DOHH2 (cell line): ENCODE results near the gene SLC1A1.
"Not testable (repeated sequence)": the region's sequence is repeated elsewhere in the genome, so short reads cannot be mapped to it uniquely, and the experiment has no call there.

Experiments
- H3F3A ChIP-seq: fragments of 200-600 bp; sonication (generic), shearing (Covaris generic); 2 replicates; pipeline ENCODE4 v1.6.0; 2016; ENCODE audit warnings: antibody characterized with exemption, mild to moderate bottlenecking; ENCODE audit not compliant: control insufficient read depth, insufficient read depth
- H3K27ac ChIP-seq: fragments of 200-600 bp; sonication (generic); 2 replicates; pipeline ENCODE4 v1.5.1; 2014; ENCODE audit warnings: low read depth, mild to moderate bottlenecking, low read length, moderate library complexity
- H3K27me3 ChIP-seq: fragments of 200-600 bp; sonication (generic); 2 replicates; pipeline ENCODE4 v1.6.1; 2014; ENCODE audit warnings: mild to moderate bottlenecking, low read length, mixed read lengths; ENCODE audit not compliant: control insufficient read depth
- H3K36me3 ChIP-seq: fragments of 200-600 bp; sonication (generic); 2 replicates; pipeline ENCODE4 v1.6.1; 2014; ENCODE audit warnings: mild to moderate bottlenecking, low read length, moderate library complexity, mixed read lengths; ENCODE audit not compliant: control insufficient read depth
- H3K4me1 ChIP-seq: fragments of 200-600 bp; sonication (generic); 2 replicates; pipeline ENCODE4 v1.6.1; 2014; ENCODE audit warnings: mild to moderate bottlenecking, low read length, mixed read lengths; ENCODE audit not compliant: control insufficient read depth
- H3K4me2 ChIP-seq: fragments of 200-600 bp; sonication (generic); 2 replicates; pipeline ENCODE4 v1.6.0; 2014; ENCODE audit warnings: mild to moderate bottlenecking, low read length, moderate library complexity
- H3K4me3 ChIP-seq: fragments of 200-600 bp; sonication (generic); 2 replicates; pipeline ENCODE4 v1.5.1; 2014; ENCODE audit warnings: mild to moderate bottlenecking, low read length, mixed read lengths
- H3K79me2 ChIP-seq: fragments of 200-600 bp; sonication (generic); 2 replicates; pipeline ENCODE4 v1.6.1; 2014; ENCODE audit warnings: mild to moderate bottlenecking, low read length, mixed read lengths; ENCODE audit not compliant: control insufficient read depth
- H3K9me2 ChIP-seq: fragments of 200-600 bp; sonication (generic); replicated peaks from 2 replicates; pipeline ENCODE4 v1.6.1; 2014; ENCODE audit warnings: mild to moderate bottlenecking, low read length, mixed read lengths; ENCODE audit not compliant: control insufficient read depth
- H3K9me3 ChIP-seq: fragments of 200-600 bp; sonication (generic); 2 replicates; pipeline ENCODE4 v1.6.1; 2014; ENCODE audit warnings: antibody characterized with exemption, low read length, mixed read lengths; ENCODE audit not compliant: control insufficient read depth, insufficient read depth
- H4K20me1 ChIP-seq: fragments of 200-600 bp; sonication (generic); 2 replicates; pipeline ENCODE4 v1.6.0; 2014; ENCODE audit warnings: low read depth, mild to moderate bottlenecking, antibody characterized with exemption, low read length, moderate library complexity; ENCODE audit not compliant: control insufficient read depth, insufficient read depth
- EZH2phosphoT487 ChIP-seq: fragments of 200-600 bp; sonication (generic); IDR thresholded peaks from 2 replicates; pipeline ENCODE4 v1.6.1; 2017; ENCODE audit warnings: borderline replicate concordance, mild to moderate bottlenecking, antibody characterized with exemption, low read length, moderate library complexity, mixed read lengths
- TF ChIP-seq, protein P1 (sequence below): fragments of 200-600 bp; sonication (generic); IDR thresholded peaks from one replicate; pipeline ENCODE4 v1.5.1; 2014; ENCODE audit warnings: antibody characterized with exemption, mild to moderate bottlenecking, low read depth, low read length; ENCODE audit not compliant: poor library complexity, severe bottlenecking

SLC1A1 gene

DNA sequence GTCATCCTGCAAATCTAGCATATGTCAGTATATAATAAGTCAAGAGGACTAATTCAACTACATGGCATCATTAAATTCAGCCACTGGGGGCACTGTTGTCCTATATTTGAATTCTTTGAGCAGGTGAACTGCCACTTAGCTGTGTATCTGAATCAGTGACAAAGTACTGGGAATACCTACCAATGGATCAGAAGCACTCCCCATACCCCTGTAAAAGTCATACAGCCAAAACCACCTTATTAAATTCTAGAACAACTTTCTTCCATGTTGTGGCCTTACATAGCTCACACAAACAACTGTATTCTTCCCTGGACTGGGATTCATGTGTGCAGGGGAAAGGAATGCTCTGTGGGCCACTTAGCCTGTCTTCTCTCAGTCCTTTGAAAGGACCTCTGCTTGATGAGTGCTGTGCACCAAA lies 114.4 kb downstream of the SLC1A1 start:
- H3K27ac ChIP-seq = no peak overlapping the region
- H3F3A ChIP-seq = no peaks in the 10 kb centered on the region
- H4K20me1 ChIP-seq = no peaks in the 10 kb centered on the region
- TF ChIP-seq EZH2phosphoT487 = no peak
- TF ChIP-seq, protein P1, sequence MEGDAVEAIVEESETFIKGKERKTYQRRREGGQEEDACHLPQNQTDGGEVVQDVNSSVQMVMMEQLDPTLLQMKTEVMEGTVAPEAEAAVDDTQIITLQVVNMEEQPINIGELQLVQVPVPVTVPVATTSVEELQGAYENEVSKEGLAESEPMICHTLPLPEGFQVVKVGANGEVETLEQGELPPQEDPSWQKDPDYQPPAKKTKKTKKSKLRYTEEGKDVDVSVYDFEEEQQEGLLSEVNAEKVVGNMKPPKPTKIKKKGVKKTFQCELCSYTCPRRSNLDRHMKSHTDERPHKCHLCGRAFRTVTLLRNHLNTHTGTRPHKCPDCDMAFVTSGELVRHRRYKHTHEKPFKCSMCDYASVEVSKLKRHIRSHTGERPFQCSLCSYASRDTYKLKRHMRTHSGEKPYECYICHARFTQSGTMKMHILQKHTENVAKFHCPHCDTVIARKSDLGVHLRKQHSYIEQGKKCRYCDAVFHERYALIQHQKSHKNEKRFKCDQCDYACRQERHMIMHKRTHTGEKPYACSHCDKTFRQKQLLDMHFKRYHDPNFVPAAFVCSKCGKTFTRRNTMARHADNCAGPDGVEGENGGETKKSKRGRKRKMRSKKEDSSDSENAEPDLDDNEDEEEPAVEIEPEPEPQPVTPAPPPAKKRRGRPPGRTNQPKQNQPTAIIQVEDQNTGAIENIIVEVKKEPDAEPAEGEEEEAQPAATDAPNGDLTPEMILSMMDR = peak; percentile 81
- H3K4me3 ChIP-seq = no peak overlapping the region
- no peaks in the 10 kb centered on the region for H3K36me3 ChIP-seq
- no peaks in the 10 kb centered on the region for H3K9me3 ChIP-seq
- no peaks in the 10 kb centered on the region for H3K79me2 ChIP-seq
- H3K4me2 ChIP-seq = no peak overlapping the region
- H3K27me3 ChIP-seq = no peaks in the 10 kb centered on the region
- H3K4me1 ChIP-seq = no peaks in the 10 kb centered on the region
- no peaks in the 10 kb centered on the region for H3K9me2 ChIP-seq

DNA sequence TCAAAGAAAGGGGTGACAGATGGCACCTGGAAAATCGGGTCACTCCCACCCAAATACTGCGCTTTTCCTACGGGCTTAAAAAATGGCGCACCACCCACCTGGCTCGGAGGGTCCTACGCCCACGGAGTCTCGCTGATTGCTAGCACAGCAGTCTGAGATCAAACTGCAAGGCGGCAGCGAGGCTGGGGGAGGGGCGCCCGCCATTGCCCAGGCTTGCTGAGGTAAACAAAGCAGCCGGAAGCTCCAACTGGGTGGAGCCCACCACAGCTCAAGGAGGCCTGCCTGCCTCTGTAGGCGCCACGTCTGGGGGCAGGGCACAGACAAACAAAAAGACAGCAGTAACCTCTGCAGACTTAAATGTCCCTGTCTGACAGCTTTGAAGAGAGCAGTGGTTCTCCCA lies 115.8 kb downstream of the SLC1A1 start:
- not testable (repeated sequence) for H4K20me1 ChIP-seq, H3K4me2 ChIP-seq, H3K27me3 ChIP-seq, H3K36me3 ChIP-seq, H3K27ac ChIP-seq, H3K9me2 ChIP-seq, H3K4me3 ChIP-seq, H3K9me3 ChIP-seq, H3K79me2 ChIP-seq, H3K4me1 ChIP-seq, H3F3A ChIP-seq

DNA sequence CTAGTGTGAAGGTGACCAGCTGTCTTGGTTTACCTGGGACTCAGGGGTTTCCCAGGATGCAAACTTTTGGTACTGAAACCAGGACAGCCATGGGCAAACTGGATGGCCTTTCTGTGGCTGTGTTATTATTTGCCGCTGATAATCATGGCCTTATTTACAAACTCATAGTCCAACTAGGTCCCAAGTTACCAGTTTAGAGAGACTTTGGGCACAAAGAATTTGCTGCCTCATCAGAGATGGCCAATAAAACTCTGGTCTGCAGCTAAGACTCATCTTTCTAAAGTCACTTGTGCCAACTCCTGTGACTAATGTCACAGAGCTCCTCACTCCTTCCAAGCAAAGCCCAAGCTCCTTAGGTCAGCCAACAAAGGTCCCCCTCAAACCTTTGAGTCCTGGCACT lies 124.4 kb downstream of the SLC1A1 start:
- Histone ChIP-seq H3K4me2 (no peak overlapping the region), H3K36me3 (no peaks in the 10 kb centered on the region), H3K4me3 (no peak overlapping the region), H3K9me3 (no peaks in the 10 kb centered on the region), H3F3A (no peaks in the 10 kb centered on the region), H3K79me2 (no peaks in the 10 kb centered on the region), H3K27me3 (peaks cover 3% of the 10 kb centered on the region; the same call in 1 of the 2 replicates), H4K20me1 (no peaks in the 10 kb centered on the region), H3K4me1 (no peaks in the 10 kb centered on the region), H3K9me2 (no peaks in the 10 kb centered on the region), H3K27ac (no peak overlapping the region)
- TF ChIP-seq, protein P1 = no peak
- TF ChIP-seq EZH2phosphoT487 = no peak

DNA sequence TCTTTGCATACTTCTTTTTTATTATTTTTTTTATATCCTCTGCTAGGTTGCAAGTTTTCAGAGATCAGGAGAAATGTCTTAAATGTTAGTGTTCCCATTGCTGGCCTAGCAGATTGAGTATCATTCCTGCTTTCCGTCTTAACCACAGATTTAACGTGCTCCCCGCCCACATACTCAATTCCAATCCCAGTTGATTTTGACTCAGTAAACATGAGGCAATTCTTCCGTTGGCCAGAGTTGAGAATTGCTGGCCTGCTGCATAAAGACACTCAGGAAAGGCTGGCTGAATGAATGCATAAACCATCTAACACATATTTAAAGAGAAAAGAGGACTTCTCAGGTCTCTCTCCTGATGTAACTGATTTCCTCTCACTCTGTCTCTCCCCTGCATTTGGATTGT lies 125.0 kb downstream of the SLC1A1 start:
- H3K27me3 ChIP-seq = peaks cover 3% of the 10 kb centered on the region; the same call in 1 of the 2 replicates
- H3K4me3 ChIP-seq = no peak overlapping the region
- no peaks in the 10 kb centered on the region for H3K9me3 ChIP-seq
- H3K4me1 ChIP-seq = no peaks in the 10 kb centered on the region
- H3K36me3 ChIP-seq = no peaks in the 10 kb centered on the region
- H3K27ac ChIP-seq = no peak overlapping the region
- no peaks in the 10 kb centered on the region for H4K20me1 ChIP-seq
- H3K9me2 ChIP-seq = no peaks in the 10 kb centered on the region
- H3K4me2 ChIP-seq = no peak overlapping the region
- H3F3A ChIP-seq = no peaks in the 10 kb centered on the region
- TF ChIP-seq EZH2phosphoT487 = no peak
- TF ChIP-seq, protein P1 = no peak
- no peaks in the 10 kb centered on the region for H3K79me2 ChIP-seq
